ENCODE data around the gene SCN10A.

DNA sequence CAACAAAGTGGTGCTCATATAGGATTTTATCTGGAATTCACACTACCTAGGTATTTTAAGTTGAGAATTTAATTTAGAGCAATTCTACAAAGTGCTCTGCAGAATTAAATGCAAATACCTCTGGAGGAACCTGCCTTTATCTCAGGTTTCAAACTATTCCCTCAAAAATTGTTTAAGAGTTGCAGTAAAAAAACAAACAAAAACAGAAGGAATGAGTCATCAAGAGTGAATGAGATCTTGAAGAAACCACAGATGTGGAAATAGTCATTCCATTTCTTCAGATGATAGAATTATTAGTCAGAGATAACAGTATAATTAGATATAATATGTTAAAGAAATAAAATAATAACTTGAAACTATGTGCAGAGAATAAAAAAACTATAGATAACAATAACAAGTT lies 85.7 kb downstream of the SCN10A start:
- no peak for TF ChIP-seq TCF4 (CRISPR knock-in tag; IDR thresholded peaks at IDR 0.05; ENCODE audit: borderline replicate concordance)
- no peak for TF ChIP-seq ZNF565 (CRISPR knock-in tag; conservative IDR thresholded peaks at IDR 0.05; ENCODE audit: low read depth)
- TF ChIP-seq ZFP30 (CRISPR knock-in tag; IDR thresholded peaks at IDR 0.05), result no peak
- TF ChIP-seq, protein P1, sequence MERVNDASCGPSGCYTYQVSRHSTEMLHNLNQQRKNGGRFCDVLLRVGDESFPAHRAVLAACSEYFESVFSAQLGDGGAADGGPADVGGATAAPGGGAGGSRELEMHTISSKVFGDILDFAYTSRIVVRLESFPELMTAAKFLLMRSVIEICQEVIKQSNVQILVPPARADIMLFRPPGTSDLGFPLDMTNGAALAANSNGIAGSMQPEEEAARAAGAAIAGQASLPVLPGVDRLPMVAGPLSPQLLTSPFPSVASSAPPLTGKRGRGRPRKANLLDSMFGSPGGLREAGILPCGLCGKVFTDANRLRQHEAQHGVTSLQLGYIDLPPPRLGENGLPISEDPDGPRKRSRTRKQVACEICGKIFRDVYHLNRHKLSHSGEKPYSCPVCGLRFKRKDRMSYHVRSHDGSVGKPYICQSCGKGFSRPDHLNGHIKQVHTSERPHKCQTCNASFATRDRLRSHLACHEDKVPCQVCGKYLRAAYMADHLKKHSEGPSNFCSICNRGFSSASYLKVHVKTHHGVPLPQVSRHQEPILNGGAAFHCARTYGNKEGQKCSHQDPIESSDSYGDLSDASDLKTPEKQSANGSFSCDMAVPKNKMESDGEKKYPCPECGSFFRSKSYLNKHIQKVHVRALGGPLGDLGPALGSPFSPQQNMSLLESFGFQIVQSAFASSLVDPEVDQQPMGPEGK (CRISPR knock-in tag; IDR thresholded peaks at IDR 0.05; ENCODE audit: borderline replicate concordance), result peak; percentile 43; the same call in 1 of the 2 replicates
- TF ChIP-seq ZNF70 (CRISPR knock-in tag; IDR thresholded peaks at IDR 0.05), result no peak
- TF ChIP-seq, protein P2, sequence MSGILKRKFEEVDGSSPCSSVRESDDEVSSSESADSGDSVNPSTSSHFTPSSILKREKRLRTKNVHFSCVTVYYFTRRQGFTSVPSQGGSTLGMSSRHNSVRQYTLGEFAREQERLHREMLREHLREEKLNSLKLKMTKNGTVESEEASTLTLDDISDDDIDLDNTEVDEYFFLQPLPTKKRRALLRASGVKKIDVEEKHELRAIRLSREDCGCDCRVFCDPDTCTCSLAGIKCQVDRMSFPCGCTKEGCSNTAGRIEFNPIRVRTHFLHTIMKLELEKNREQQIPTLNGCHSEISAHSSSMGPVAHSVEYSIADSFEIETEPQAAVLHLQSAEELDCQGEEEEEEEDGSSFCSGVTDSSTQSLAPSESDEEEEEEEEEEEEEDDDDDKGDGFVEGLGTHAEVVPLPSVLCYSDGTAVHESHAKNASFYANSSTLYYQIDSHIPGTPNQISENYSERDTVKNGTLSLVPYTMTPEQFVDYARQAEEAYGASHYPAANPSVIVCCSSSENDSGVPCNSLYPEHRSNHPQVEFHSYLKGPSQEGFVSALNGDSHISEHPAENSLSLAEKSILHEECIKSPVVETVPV (CRISPR knock-in tag; IDR thresholded peaks at IDR 0.05), result no peak
- TF ChIP-seq ZFP3 (CRISPR knock-in tag; IDR thresholded peaks at IDR 0.05), result no peak
- TF ChIP-seq, protein P3, sequence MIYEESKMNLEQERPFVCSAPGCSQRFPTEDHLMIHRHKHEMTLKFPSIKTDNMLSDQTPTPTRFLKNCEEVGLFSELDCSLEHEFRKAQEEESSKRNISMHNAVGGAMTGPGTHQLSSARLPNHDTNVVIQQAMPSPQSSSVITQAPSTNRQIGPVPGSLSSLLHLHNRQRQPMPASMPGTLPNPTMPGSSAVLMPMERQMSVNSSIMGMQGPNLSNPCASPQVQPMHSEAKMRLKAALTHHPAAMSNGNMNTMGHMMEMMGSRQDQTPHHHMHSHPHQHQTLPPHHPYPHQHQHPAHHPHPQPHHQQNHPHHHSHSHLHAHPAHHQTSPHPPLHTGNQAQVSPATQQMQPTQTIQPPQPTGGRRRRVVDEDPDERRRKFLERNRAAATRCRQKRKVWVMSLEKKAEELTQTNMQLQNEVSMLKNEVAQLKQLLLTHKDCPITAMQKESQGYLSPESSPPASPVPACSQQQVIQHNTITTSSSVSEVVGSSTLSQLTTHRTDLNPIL (CRISPR knock-in tag; IDR thresholded peaks at IDR 0.05; ENCODE audit: low read depth), result no peak
- TF ChIP-seq ZNF8 (CRISPR knock-in tag; IDR thresholded peaks at IDR 0.05), result no peak

All from SK-N-SH treated with all-trans-retinoic acid at 6 μM for 48 hours (cell line).